NOMO-1 treated with DMSO at 0.1 percent for 48 hours (cell line): ENCODE results near the gene SIL1.

Source experiments
- DNase-seq: peaks from one replicate; lab custom pipeline; 2025; ENCODE audit not compliant: unreplicated experiment; lab: John Stamatoyannopoulos, UW

SIL1 gene

GRCh38 chr5:138962614-138963370, 235.4 kb downstream of the SIL1 start:
- no peak for DNase-seq

- no peak for DNase-seq
These were observed 236.4 kb downstream of the SIL1 start for GRCh38 chr5:138961729-138962128.

DNA sequence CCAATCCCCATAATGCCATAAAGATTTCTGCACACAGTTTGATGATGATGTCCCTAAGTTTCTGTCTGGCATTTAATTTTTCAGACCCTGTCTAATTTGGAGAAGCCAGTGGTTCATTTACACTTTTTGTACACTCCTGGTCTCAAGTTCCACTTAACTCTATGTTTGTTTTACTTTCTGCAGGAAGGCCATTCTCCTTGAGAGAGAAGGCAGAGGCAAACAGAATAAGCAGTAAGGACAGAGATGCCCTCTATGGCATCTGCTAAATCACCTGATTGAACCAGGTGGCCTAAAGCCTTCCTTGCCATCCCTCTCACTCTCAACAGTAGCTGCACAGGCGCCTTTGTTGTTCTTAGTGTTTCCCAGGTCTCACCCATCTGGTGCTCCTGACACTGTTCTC, 236.9 kb downstream of the SIL1 start:
- DNase-seq = no peak

- no peak for DNase-seq
These were observed 237.9 kb downstream of the SIL1 start for GRCh38 chr5:138960145-138960692.

DNA sequence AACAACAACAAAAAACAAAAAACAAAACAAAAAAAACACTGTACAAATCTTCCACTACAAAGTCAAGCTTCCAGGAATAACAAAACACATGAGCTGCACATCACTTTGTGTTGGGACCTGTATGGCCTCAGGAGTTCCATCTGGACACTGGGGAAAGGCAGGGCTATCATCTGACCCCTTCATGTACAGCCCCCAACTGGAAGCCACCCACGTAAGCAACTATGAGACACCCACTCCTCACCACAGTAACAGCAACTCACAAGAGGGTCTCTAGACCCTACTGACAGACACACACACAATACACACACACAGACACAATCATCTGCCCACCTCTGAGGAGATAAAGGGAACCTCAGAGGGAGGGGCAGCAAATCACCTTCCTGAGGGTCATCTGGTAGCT, 241.4 kb downstream of the SIL1 start:
- no peak for DNase-seq

GRCh38 chr5:138955671-138956295, 242.4 kb downstream of the SIL1 start:
- no peak for DNase-seq

- DNase-seq = no peak
These were observed 243.0 kb downstream of the SIL1 start for GRCh38 chr5:138955013-138955660.

- no peak for DNase-seq
These were observed 243.7 kb downstream of the SIL1 start for GRCh38 chr5:138954257-138955012.

- peak; percentile 4 for DNase-seq
These were observed 244.5 kb downstream of the SIL1 start for GRCh38 chr5:138953387-138954256.

DNA sequence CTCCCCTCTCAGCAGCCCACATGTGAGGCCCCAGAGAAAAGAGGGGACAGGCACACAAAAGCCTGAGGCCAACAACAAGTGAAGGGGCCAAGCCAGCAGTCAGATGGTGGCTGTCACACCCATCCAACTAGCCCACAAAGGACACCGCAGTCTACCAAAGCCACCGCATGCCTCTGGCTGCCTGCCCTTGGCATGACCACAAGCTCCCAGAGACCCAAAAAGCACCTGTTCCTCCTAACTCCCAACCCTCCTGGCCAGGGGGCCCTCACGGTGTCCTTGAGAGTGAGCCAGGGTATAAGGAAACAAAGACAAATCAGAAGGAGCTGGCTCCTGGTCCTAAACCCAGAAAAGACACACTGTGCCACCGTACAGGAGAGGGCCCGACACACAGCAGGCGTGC, 245.2 kb downstream of the SIL1 start:
- no peak for DNase-seq

GRCh38 chr5:138951986-138952735, 246.0 kb downstream of the SIL1 start:
- DNase-seq = no peak

- no peak for DNase-seq
These were observed 246.8 kb downstream of the SIL1 start for GRCh38 chr5:138951091-138951985.

- DNase-seq = no peak
These were observed 247.6 kb downstream of the SIL1 start for GRCh38 chr5:138950421-138951031.

GRCh38 chr5:138949988-138950387, 248.2 kb downstream of the SIL1 start:
- no peak for DNase-seq

DNA sequence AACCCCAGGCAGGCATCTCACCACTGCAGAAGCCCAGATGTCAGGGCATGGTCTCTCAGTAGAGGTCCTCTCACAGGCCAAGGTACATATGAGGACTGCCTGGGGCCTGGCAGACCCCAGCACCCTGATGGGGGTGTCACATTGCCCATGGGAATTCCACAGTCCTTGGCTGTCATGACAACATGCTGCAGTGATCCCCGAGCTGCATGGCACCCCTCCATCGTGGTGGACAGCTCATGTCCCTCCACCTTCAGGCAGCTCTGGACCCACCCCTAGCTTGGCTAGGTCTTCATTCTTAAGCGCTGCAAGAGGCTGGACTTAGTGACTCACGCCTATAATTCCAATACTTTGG, 249.0 kb downstream of the SIL1 start:
- DNase-seq = no peak

DNA sequence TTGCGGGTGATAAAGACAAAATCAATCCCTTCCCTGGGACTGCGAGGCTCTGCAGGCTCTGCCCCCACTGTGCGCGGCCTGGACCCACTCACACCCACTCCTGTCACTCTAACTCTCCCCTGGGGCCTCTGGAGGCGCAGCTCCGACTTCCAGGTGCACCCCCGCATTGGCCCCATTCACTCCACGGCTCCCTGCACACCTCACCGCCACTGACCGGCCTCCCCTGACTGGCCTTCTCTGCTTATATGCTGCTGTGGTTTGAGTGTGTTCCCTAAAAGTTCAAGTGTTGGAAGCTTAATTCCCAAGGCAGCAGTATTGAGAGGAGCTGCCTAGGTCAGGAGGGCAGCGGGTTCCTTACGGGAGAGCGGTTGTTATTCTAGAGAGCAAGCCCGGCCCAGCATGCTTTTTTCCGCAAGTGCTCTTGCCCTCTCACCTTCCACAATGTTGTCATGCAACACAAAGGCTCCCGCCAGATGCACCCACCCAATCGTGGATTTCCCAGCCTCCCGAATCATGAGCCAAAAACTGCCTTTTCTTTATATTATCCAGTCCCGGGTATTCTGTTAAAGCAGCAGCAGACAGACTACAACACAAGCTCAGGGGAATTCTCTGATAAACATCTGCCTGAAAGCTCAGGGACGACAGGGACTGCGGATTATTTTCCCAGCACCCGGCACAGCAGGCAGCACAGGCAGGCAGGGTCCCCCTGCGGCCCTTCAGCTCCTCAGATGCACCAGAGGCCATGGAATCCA, 249.5 kb downstream of the SIL1 start:
- no peak for DNase-seq

- DNase-seq = no peak
These were observed 250.4 kb downstream of the SIL1 start for GRCh38 chr5:138947780-138948179.
